NCI-H128 (cell line): Measurements from ENCODE around the gene CD93.

Source experiments
- DNase-seq: peaks from one replicate; lab custom pipeline; 2025; ENCODE audit not compliant: unreplicated experiment; lab: John Stamatoyannopoulos, UW

The CD93 gene

GRCh38 chr20:23084282-23084844 lies 1.8 kb downstream of the CD93 start:
- DNase-seq: no peak

- DNase-seq: no peak
Measured at GRCh38 chr20:23083553-23084220, 2.4 kb downstream of the CD93 start.

- DNase-seq: no peak
Measured at GRCh38 chr20:23082846-23083552, 3.1 kb downstream of the CD93 start.

- no peak for DNase-seq
Measured at GRCh38 chr20:23081263-23081819, 4.8 kb downstream of the CD93 start.

GRCh38 chr20:23080521-23080920 lies 5.6 kb downstream of the CD93 start:
- no peak for DNase-seq

- DNase-seq: no peak
Measured at GRCh38 chr20:23079926-23080325, 6.2 kb downstream of the CD93 start.

- no peak for DNase-seq
Measured at GRCh38 chr20:23079016-23079351, 7.1 kb downstream of the CD93 start.

- DNase-seq: no peak
Measured at GRCh38 chr20:23078351-23079015, 7.6 kb downstream of the CD93 start.

- no peak for DNase-seq
Measured at GRCh38 chr20:23077277-23077676, 8.8 kb downstream of the CD93 start.

GRCh38 chr20:23074052-23074451 lies 12.1 kb downstream of the CD93 start:
- no peak for DNase-seq

- no peak for DNase-seq
Measured at GRCh38 chr20:23072892-23073586, 13.1 kb downstream of the CD93 start.

- no peak for DNase-seq
Measured at GRCh38 chr20:23071996-23072395, 14.1 kb downstream of the CD93 start.

- no peak for DNase-seq
Measured at GRCh38 chr20:23071398-23071797, 14.7 kb downstream of the CD93 start.

- no peak for DNase-seq
Measured at GRCh38 chr20:23069108-23069507, 17.0 kb downstream of the CD93 start.

- DNase-seq: no peak
Measured at GRCh38 chr20:23068283-23068682, 17.8 kb downstream of the CD93 start.

- no peak for DNase-seq
Measured at GRCh38 chr20:23066772-23067171, 19.4 kb downstream of the CD93 start.

GRCh38 chr20:23065266-23066201 lies 20.6 kb downstream of the CD93 start:
- DNase-seq: no peak

- DNase-seq: no peak
Measured at GRCh38 chr20:23063581-23063980, 22.5 kb downstream of the CD93 start.

GRCh38 chr20:23063168-23063567 lies 23.0 kb downstream of the CD93 start:
- no peak for DNase-seq

GRCh38 chr20:23062632-23063031 lies 23.5 kb downstream of the CD93 start:
- no peak for DNase-seq
